Adrenal gland (tissue), 12 donors: Measurements from ENCODE around the gene SLC36A4. TPM values are rescaled to one million over a fixed set of nuclear protein-coding genes. Genes with fewer than 3 reads are reported as not detected.
"Not testable (repeated sequence)": the region's sequence is repeated elsewhere in the genome, so short reads cannot be mapped to it uniquely, and the experiment has no call there.

ENCODE experiments used
- DNase-seq, 7 donors: peaks; one replicate each; pipeline ENCODE4 v3.0.0-alpha.2; 2019 to 2020
- H3K27ac ChIP-seq, 5 donors: fragments of 200-600 bp; sonication (generic) in 4 of 5; 1 replicate in 3 of 5; 2 replicates in 2 of 5; pipeline versions ENCODE4 v1.5.1 to v1.8.0; 2016 to 2020; ENCODE audit warnings: mild to moderate bottlenecking in 1 of 5
- H3K27me3 ChIP-seq: fragments of 200-600 bp; 2 replicates; pipeline ENCODE4 v1.8.0; 2021
- H3K36me3 ChIP-seq, 2 donors: fragments of 200-600 bp; replicated peaks in 1 of 2; 1 replicate in 1 of 2; 2 replicates in 1 of 2; pipeline versions ENCODE4 v1.5.1 to v1.8.0; 2018 to 2022
- H3K4me1 ChIP-seq, 2 donors: fragments of 200-600 bp; replicated peaks in 1 of 2; 1 replicate in 1 of 2; 2 replicates in 1 of 2; pipeline versions ENCODE4 v1.5.1 to v1.8.0; 2018 to 2021
- H3K4me3 ChIP-seq, 4 donors: fragments of 200-600 bp; sonication (generic) in 3 of 4; one replicate each; pipeline ENCODE4 v1.5.1; 2016 to 2018
- H3K9me3 ChIP-seq, 3 donors: fragments of 200-600 bp; sonication (generic) in 1 of 3; replicated peaks in 1 of 3; 1 replicate in 2 of 3; 2 replicates in 1 of 3; pipeline versions ENCODE4 v1.5.1 to v1.8.0; 2016 to 2021
- CTCF ChIP-seq, 6 experiments: fragments of 450-650 bp in 4 of 6; fragments of 200-600 bp in 2 of 6; sonication (generic) in 1 of 6; IDR thresholded peaks; 1 replicate in 5 of 6; 2 replicates in 1 of 6; pipeline versions ENCODE4 v1.5.1 to v1.8.0; 2016 to 2021; ENCODE audit warnings: antibody characterized with exemption in 6 of 6, mild to moderate bottlenecking in 2 of 6, moderate library complexity in 1 of 6
- POLR2A ChIP-seq, 2 donors: fragments of 450-650 bp; IDR thresholded peaks; one replicate each; pipeline ENCODE4 v1.6.1; 2017; ENCODE audit warnings: antibody characterized with exemption in 2 of 2, mild to moderate bottlenecking in 2 of 2, moderate library complexity in 1 of 2
- WGBS, 4 donors: extraction: QIAGEN DNeasy Blood & Tissue Kit in 2 of 4; methylation state at CpG; one replicate each; pipeline versions ENCODE4 v1.1.5 to v1.1.7; 2013 to 2017; 5-methylcytosine and 5-hydroxymethylcytosine counted together
- intact Hi-C, 2 donors: fragments of 100-400 bp; cut with DNase I; formaldehyde crosslinking; loops; one replicate each; pipeline versions ENCODE4 v1.14.1 to v1.15.0; 2022 to 2023
- polyA plus RNA-seq, 3 donors: library from polyadenylated mRNA; stranded (reverse); fragments of 200-250 nt in 2 of 3; fragments of 350-450 nt in 1 of 3; fragmentation: Illumina TruSeq in 1 of 3; extraction: RNeasy Lipid Tissue Mini Kit (QIAGEN cat#74804) in 1 of 3; gene quantifications; one replicate each; pipeline ENCODE4 v1.2.3, GENCODE V29; 2013 to 2014
- total RNA-seq, 9 donors: library from RNA; depleted of rRNA in 4 of 9; stranded (reverse); fragments of >200 nt in 4 of 9; fragments of 120-200 nt in 1 of 9; fragmentation: NEBNext Ultra II Directional in 1 of 9; extraction: Animal tissue kit (Norgen Biotek cat#: 25700) in 1 of 9; gene quantifications; one replicate each; pipeline versions ENCODE4 v1.1.0 to v1.2.4, GENCODE V29; 2013 to 2023
- donor health status: healthy with polysubstance abuse.
- donor health status: Bipolar disorder and iron deficiency.
- donor health status: DM: yes; HTN: yes; CAD: no.
- donor health status: DM: no; HTN: no; CAD: no.
- donor health status: DM: no; HTN: no; CAD: no.
- donor health status: DM: yes; HTN: yes; CAD: no.

SLC36A4 gene
- total and polyA plus RNA-seq, 12 donors = 4.6 to 24.0 (median 12.0) TPM

DNA sequence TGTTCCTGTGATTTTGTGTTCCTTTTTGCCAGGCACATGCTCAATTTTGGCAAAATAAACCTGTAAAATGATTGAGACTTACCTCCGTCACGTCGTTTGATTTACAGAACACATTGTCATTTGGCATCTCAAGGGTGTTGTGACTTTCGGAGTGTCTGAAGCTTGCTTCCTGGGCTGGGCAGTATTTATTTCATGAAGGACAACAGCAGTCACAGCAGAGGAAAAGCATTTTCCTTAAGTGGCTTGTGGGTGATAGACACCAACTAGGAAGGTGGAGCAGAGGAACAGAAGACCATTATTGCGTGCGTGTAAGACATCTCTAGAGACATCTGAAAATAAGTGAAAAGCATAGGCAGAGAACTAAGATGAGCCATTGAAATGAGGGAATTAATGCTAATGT, 80.2 kb downstream of the SLC36A4 start:
- TF ChIP-seq POLR2A (IDR thresholded peaks at IDR 0.05) (no peak), CTCF (IDR thresholded peaks at IDR 0.05) (no peak)
- DNase-seq = no peak
- H3K9me3 ChIP-seq = no peaks in the 10 kb centered on the region
- no peak overlapping the region for H3K4me3 ChIP-seq
- intact Hi-C loops = no loop called here
- 49 to 53% (median 50%) methylated on average over 6 of the region's 6 CpGs for WGBS, 4 donors
- no peaks in the 10 kb centered on the region for H3K36me3 ChIP-seq
- H3K27me3 ChIP-seq = no peaks in the 10 kb centered on the region
- no peak overlapping the region for H3K27ac ChIP-seq
- no peaks in the 10 kb centered on the region for H3K4me1 ChIP-seq

GRCh38 chr11:93116641-93117441, 81.0 kb downstream of the SLC36A4 start:
- H3K9me3 ChIP-seq = no peaks in the 10 kb centered on the region
- H3K4me1 ChIP-seq = no peaks in the 10 kb centered on the region
- no peaks in the 10 kb centered on the region for H3K36me3 ChIP-seq
- no peak for DNase-seq
- H3K27me3 ChIP-seq = no peaks in the 10 kb centered on the region
- no peak overlapping the region for H3K4me3 ChIP-seq
- TF ChIP-seq CTCF (IDR thresholded peaks at IDR 0.05) = no peak
- no peak for TF ChIP-seq POLR2A (IDR thresholded peaks at IDR 0.05)
- WGBS, 4 donors = 64 to 70% (median 68%) methylated on average over 6 of the region's 6 CpGs
- H3K27ac ChIP-seq = no peak overlapping the region
- intact Hi-C loops = no loop called here

GRCh38 chr11:93114304-93114703, 83.5 kb downstream of the SLC36A4 start:
- H3K4me3 ChIP-seq = no peak overlapping the region
- H3K27me3 ChIP-seq = no peaks in the 10 kb centered on the region
- no peaks in the 10 kb centered on the region for H3K9me3 ChIP-seq
- WGBS, 4 donors = 69 to 78% (median 76%) methylated on average over 4 of the region's 4 CpGs
- H3K27ac ChIP-seq = no peak overlapping the region
- intact Hi-C loops = no loop called here
- no peak for DNase-seq
- no peaks in the 10 kb centered on the region for H3K4me1 ChIP-seq
- TF ChIP-seq POLR2A (IDR thresholded peaks at IDR 0.05) = no peak
- H3K36me3 ChIP-seq = no peaks in the 10 kb centered on the region

DNA sequence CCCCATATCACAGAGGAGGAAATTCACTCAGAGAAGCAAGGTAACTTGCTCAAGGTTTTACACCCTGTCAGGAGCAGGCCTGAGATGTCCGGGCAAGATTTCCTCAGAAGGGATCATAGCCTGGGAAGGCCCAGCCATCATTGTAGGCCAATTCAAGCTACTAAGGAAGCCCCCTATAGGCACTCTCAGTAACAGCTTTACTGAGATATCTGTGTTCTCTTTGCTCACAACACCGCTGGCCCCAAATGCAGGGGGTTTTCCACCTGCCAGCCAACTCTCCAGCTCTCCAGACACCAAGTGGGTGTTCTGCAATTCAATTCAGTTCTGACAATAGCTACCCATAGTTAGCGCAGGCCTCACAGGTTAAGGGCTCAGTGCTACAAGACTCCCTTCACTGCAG, 84.0 kb downstream of the SLC36A4 start:
- Histone ChIP-seq H3K27ac (no peak overlapping the region), H3K4me1 (no peaks in the 10 kb centered on the region), H3K9me3 (no peaks in the 10 kb centered on the region), H3K27me3 (no peaks in the 10 kb centered on the region), H3K4me3 (no peak overlapping the region), H3K36me3 (no peaks in the 10 kb centered on the region)
- TF ChIP-seq CTCF (IDR thresholded peaks at IDR 0.05) (no peak), POLR2A (IDR thresholded peaks at IDR 0.05) (no peak)
- 75 to 92% (median 80%) methylated on average over 3 of the region's 3 CpGs for WGBS, 4 donors
- DNase-seq = no peak
- intact Hi-C loops = no loop called here

DNA sequence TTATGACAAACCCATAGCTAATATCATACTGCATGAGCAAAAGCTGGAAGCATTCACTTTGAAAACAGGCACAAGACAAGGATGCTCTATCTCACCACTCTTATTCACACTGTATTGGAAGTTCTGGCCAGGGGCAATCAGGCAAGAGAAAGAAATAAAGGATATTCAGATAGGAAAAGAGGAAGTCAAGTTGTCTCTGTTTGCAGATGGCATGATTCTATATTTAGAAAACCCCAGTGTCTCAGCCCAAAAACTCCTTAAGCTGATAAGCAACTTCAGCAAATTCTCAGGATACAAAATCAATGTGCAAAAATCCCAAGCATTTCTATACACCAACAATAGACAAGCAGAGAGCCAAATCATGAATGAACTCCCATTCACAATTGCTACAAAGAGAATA, 86.6 kb downstream of the SLC36A4 start:
- H3K36me3 ChIP-seq, DNase-seq, H3K4me3 ChIP-seq, H3K27ac ChIP-seq, H3K9me3 ChIP-seq, intact Hi-C loops, H3K27me3 ChIP-seq, H3K4me1 ChIP-seq: not testable (repeated sequence)
